Ureter (tissue), 1 donor: ENCODE measurements around the gene AGAP1. TPM values are rescaled to one million over a fixed set of nuclear protein-coding genes. Genes with fewer than 3 reads are reported as not detected.

ENCODE experiments used
- DNase-seq: peaks from one replicate; pipeline ENCODE4 v3.0.0-alpha.2; 2020; ENCODE audit warnings: low spot score
- total RNA-seq: library from RNA; stranded (reverse); gene quantifications from one replicate; pipeline ENCODE4 v1.2.4, GENCODE V29; 2023
- donor health status: DM: yes; HTN: yes; CAD: no.

AGAP1 gene
- total RNA-seq, 1 donor from 2014 or later = 43.2 TPM

DNA sequence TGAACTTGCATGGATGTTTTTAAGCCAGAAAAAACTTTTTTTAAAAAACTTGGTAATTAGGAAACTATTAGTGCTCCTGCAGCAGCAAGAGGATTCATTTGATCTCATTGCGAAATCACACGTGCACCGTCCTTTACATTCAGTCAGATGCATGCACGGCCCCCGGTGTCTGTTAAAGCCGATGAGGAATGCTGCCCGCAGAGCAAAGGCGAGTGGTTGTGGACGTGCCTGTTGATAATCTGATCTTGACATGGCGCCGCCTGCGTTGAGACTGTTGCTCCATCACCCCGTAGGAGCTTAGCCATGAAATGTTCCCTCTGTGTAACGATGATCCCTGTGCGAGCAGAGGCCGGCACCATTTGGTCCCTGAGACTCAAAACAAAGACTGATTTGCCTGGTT, 374.4 kb downstream of the AGAP1 start:
- DNase-seq = no peak

DNA sequence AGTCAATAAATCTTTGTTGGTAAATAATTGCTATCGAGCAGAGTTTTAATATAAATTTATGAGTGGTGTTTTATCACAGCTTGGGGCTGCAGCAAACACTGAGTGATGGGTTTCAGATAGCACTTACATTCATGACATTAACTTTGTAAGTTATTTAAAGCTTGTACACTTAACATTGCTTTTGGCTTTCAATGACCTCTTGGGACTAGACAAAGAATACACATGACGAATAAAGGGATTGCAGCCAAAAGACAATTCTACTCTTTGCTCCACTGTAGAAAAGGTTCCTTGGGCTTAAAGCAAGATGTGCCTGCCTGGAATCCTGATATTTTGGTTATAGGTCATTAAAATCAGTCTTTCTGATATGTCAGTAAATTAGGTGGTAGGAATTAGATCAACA, 374.8 kb downstream of the AGAP1 start:
- no peak for DNase-seq

GRCh38 chr2:235870515-235870914, 376.7 kb downstream of the AGAP1 start:
- no peak for DNase-seq

DNA sequence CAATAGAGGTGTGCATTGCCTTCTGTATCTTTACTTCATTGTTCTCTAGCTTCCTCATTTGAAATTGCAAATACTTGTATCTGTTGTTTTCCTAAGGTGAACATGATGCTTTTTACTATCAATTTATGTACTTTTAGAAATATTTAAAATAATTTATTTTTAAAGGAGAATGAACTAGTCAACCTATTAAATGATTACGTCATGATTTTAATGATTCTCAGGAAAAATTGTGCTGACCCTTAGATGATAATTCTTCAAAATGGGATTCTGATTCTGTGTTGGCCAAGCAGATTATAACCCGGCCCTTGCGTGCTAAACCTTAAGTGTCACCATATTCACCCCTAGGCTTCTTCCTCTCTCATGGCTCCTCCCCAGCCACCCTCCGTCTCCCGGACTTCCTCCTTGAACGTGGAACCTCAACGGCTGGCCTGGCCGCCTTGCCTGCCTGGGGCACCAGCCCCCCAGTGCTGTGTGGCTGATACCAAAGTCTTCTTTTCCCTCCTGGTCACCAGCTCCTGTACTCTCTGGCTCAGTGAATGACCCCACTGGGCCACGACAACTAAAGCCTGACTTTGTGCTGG, 382.3 kb downstream of the AGAP1 start:
- no peak for DNase-seq

DNA sequence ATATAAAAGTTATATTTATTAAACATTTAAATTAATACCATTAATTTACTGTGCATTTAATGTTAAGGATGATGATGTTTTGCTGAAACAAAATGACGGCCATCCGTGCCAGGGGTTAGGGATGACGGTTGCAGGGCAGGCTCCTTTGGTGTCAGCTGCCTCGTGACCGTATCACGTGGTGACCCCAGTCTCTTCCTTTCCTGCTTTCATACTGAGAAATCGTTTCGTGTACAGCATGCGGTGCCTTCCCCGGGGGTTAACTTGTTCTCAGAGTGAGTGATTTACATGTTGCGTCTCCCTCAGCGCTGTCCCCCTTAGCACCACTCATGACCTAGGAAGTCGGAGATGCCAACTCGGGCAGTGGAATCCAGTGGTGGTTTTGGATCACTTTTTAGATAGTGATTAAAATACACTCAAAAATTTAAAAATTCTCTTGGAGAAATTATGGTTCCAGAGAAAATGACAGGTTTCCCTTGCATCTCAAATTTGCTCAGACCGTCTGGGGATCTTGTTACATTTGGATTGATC, 383.5 kb downstream of the AGAP1 start:
- DNase-seq = no peak

- DNase-seq = no peak
Observed at GRCh38 chr2:235879116-235879515, 385.3 kb downstream of the AGAP1 start.

DNA sequence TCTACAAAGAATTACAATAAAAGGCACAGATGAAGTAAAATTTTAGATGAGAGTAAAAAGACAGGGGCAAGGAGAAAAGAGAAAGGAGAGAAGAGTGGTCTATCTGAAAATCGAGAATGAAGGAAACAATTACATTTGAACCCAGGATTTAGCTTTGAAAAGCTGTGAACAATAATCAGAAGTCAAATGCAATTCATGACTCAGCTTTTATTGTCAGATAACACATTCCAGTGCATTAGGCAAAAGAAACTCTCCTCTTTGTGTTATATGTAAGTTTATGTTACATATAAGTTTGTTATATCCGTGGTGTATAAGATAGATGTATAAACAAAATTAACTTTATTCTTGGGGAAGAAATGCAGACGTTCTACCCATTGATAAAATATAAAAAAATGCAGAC, 389.8 kb downstream of the AGAP1 start:
- no peak for DNase-seq

DNA sequence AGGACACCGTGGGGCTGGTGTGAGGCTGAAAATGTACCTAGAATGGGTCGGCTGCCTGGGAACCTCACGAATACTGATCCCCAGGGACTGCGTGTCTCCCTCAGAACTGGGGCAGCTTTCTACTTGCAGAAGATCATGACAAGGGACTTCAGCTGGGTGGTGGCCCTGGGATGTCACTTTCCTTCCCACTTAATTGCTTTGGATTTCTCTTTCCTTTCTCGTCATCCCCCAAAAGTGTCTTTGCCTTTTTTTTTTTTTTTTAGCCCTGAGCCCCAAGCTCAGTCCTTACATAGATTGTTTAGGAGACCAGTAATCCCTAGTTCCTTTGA, 395.4 kb downstream of the AGAP1 start:
- DNase-seq = no peak

GRCh38 chr2:235893129-235893698, 399.4 kb downstream of the AGAP1 start:
- DNase-seq = no peak

GRCh38 chr2:235894839-235895238, 401.0 kb downstream of the AGAP1 start:
- no peak for DNase-seq

DNA sequence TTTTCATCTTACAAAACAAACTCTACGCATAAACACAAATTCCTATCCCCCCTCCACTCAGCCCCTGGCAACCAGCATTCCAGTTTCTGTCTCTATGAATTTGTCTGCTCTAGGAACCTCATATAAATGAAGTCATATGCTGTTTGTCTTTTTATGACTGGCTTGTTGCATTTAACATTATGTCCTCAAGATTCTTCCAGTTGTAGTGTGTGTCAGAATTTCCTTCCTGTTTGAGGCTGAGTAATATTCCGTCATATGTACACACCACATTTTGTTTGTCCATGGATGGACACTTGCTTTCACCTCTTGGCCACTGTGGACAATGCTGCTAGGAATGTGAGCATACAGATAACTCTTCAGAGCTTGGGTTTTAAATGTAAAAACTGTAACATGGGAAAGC, 402.2 kb downstream of the AGAP1 start:
- DNase-seq = no peak

DNA sequence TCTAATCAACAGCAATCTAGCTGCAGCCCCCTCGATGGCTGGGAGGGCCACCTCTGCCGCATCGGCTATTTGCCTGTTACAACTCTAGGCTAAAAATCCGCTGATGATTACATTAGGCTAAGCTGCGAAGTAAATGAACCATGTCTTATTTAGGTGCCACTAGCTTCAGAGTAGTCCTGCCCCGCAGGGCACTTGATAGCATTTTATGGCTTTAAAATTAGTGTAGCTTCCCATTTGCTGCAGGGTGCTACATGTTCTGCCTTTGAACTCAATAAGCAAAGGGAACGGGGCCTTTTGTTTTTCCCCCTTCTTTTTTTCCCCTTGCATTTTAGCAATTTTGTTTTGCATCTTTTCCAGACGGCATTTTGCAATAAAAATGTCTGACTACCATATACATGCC, 404.1 kb downstream of the AGAP1 start:
- DNase-seq = no peak

DNA sequence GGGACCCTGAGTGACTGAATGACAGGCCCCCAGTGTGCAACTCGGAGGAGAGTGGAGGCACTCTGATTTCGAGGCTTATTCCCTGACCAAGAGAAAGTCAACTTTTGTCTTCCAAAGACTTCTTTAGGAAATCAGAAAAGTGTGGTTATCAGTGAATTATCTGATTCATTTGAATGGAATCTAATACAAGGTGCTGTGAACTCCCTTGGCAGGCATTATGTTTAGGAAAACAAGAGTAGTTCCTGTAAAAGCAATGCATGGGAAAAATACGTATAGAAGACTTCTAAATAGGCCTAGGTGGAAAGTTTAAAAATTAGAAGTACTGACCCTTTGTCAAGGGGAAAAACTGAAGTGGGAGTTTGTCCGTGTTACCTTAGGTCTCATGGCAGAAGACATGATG, 404.9 kb downstream of the AGAP1 start:
- DNase-seq = no peak

DNA sequence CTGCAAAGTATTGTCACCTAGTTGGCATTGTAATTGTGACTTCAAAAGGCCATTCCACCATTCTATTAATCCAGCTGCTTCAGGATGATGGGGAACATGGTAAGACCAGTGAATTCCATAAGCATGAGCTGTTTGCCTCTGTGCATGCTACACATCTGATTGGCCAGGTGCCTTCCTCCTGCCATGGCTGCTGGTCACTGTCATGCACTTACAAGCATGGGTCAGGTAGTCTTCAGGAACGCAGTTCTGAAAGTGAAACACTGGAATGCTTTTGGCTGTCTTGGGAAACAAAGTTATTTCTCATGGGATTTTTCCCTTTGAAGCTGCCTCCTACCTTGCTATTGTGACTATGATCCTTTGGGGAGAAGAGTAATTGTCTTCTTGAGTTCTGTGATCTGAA, 406.8 kb downstream of the AGAP1 start:
- no peak for DNase-seq

GRCh38 chr2:235901243-235901642, 407.4 kb downstream of the AGAP1 start:
- no peak for DNase-seq

- DNase-seq = no peak
Observed at GRCh38 chr2:235903782-235904584, 410.1 kb downstream of the AGAP1 start.

- no peak for DNase-seq
Observed at GRCh38 chr2:235904585-235904931, 410.7 kb downstream of the AGAP1 start.

DNA sequence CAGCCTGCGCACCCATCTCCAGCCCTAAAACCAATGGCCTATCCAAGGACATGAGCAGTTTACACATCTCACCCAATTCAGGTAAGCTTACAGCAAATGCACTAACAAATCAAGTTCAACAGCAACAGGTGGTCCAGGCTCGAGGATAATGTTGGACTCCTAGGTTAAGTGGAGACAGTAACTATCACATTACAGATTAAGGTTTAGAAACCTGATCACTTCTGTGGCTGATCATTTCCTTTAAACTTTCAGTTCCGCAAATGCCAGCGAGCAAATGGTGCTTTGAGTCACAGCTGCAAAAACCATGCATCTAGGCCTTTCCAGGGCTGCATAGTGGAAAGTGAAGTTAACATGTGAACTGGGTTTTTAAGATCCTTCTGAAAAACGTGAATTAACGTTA, 415.0 kb downstream of the AGAP1 start:
- no peak for DNase-seq

DNA sequence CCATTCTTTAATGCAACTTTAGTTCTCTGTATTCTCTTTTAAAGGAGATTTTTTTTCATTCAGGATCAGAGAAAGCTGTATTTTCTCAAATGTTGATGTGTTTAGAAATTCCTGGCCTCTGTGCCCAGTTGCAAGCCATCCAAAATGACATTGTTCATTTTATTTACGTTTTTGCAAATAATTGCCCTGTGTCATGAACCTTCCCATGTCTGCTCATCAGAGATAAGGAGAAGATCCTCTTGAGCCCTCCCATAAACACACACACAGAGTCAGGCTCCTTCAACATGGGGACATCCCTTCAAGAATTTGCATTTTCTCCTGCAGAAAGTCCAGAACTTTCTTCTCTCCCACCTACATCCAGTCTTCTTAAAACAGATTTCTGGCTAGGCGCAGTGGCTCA, 415.5 kb downstream of the AGAP1 start:
- DNase-seq = no peak

DNA sequence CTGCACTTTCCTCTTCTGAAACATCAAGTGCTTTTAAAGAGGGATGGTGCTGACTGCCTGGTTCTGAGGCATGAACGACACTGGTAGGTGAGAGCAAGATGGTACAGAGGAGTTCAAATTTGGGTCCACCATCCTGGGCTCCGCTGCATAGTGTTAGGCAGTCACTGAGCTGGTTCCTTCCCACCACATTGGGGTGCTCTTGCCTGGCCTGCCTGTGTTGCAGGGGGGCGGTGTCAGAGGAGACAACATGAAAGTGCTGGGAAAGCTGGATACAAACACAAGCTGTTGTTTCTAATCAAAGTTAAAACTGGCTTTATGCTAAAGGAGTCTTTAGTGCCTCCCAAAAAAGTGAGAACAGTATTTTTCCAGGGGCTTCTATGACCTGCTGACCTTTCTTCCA, 416.2 kb downstream of the AGAP1 start:
- DNase-seq = no peak

GRCh38 chr2:235911125-235911524, 417.3 kb downstream of the AGAP1 start:
- DNase-seq = no peak

DNA sequence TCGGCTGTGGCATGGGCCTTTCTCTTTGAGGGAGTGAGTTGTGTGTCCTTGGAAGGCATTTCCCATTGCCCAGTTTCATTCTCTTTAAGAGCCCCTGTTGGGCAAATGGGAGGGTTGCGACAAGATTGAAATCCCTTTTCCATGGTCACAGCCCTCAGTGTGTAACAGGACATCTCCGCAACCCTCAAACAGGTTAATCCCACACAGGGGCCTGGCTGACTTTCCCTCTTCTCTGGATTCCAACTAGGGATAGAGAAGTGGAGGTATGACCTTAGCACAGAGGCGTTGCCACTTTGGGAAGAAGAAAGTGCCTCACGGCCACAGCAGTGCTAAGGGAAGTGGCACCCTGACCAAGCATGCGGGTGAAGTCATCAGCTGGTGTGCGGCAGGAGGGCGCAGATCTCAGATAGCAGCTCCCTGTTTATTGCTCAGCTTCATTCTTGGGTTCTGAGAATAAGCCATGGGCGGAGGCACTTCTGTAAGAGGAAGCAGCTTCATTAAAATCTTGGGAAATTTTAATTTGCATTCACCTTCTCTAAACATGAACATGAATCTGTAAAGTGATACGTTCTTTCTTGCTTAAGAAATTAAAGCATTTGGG, 417.9 kb downstream of the AGAP1 start:
- DNase-seq = no peak

DNA sequence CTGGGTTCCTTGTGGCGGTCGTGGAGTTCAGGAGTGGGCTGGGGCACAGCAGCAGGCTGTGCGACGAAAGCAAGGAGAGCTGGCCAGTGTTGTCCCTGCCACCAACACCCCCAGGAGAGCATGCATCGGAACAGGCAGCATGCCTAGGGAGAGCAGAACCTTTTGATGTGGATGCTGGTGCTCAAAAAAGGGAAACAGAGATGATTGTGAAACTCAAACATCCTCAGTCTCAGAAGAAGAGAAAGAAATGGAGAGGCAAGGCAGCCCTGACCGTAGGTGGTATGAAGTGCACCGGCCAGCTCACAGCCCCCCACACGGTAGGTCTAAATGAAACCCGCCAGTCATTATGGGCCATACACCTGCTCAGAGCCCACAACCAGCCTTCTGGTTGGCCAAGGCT, 420.9 kb downstream of the AGAP1 start:
- DNase-seq = no peak
